Colon (tissue), 2 donors: Measurements from ENCODE around the gene TAL1.

Experiments used
- FAIRE-seq: peaks from 2 replicates; lab custom pipeline; 2012; peaks lifted over from hg19 to GRCh38; lab: Jason Lieb, UNC
- donor health status: control.
- donor health status: control.

TAL1 gene

DNA sequence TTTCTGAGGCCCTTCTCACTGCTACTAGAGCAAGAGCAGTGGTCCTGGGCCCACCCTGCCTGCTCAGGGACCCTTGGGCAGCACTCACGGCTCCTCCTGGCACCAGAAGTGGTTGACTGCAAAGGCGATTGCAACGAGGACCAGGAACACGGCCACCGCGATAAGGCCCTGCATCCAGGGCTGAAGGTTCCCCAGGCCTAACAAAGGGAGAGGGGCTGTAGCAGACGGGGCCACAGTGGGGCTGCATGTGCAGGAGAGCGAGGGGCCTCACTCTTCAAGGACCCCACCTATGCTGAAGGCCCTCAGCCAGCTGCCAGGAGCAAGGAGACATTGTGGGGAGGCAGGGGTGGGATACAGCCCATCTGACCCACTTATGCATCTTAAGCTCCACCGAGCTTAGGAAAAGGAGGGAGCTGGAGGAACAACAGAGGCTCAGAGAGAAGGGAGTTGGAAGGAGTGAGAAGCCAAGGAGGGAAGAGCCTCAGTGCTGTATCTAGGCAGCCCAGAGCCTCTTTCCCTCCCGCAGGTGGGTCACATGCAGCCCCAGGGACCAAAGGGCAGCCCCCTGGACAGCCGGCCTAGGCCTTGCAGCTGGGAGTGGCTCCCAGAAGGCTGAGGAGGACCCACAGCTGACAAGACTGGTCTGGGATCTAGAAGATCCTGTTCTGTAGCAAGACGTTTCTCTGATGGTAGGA lies 44.6 kb downstream of the TAL1 start:
- FAIRE-seq: no peak

DNA sequence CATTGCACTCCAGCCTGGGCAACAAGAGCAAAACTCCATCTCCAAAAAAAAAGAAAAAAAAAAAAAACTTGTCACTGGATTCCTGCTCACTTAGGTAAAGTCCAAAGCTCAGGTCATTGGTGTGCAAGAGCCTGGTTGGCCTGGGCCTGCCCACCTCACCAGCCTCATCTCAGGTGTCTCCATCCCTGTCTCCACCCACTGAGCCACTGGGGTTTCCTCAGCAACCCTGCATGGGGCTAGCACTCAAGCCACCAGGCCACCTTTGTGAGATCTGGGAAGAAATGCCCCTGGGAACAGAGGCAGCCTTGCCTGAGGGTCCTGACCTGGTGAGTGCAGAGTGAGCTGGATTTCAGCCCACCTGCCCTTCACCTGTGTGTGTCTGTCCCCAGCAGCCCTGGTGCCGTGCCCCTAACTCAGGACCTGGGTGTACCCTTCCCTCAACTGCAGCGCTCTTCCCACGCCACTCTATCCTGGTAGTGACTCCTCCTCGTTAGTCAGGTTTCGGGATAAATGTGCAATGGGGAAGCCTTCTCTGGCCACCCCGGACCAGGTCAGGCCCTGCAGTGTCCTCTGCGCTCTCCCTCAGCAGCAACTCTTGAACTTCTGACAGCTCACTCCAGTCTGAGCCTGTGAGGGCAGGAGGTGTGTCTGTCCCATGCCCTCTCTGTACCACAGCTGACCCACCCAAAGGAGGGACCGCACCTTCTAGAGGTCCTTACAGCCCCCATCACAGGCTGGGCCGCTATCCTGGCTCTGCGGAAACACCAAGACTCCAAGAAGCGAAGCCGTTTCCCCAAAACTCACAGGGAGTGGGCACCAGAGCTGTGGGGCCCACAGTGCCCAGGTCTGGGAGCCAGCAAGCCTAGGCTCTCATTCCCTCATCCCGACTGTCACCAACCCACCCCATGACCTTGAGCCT lies 45.5 kb downstream of the TAL1 start:
- no peak for FAIRE-seq

DNA sequence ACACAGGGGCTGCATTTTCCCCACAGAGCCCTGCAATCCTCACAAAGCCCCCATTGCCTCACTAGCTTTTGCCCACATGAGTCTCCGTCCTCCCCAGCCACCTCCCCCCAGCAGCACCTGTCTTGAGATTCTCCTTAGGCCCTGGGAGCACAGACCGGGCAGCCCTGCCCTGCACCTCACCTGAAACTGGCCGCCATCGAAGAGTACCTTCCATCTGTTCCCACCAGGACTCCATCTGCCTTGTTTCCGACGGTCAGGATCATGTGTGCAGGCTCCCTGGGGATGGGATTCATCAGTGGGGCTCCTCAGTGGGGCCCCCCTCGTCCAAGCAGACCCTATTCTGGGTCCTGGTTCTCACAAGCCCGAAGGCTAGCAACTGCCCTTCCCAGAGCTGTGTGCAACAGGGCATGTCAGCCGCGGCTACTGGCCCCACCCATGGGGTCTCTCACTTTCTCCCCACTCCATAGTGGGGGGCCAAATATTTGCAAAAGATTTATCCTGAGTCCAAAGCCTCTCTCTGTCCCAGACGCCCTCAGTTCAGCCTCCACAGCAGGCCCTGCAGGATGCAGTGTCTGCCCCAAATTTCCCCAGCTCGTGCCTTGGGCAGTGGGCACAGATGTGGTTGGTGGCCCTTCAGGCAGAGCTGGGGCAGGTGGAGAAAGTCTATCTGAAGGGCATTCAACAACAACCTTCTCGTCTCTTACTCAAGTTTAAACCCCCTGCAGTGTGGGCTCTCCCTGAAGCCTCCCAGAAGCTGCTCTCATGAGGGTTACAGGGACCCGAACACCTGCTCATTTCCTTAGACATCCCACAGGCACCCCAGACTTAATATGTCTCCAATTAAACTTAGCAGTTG lies 47.0 kb downstream of the TAL1 start:
- FAIRE-seq: no peak

DNA sequence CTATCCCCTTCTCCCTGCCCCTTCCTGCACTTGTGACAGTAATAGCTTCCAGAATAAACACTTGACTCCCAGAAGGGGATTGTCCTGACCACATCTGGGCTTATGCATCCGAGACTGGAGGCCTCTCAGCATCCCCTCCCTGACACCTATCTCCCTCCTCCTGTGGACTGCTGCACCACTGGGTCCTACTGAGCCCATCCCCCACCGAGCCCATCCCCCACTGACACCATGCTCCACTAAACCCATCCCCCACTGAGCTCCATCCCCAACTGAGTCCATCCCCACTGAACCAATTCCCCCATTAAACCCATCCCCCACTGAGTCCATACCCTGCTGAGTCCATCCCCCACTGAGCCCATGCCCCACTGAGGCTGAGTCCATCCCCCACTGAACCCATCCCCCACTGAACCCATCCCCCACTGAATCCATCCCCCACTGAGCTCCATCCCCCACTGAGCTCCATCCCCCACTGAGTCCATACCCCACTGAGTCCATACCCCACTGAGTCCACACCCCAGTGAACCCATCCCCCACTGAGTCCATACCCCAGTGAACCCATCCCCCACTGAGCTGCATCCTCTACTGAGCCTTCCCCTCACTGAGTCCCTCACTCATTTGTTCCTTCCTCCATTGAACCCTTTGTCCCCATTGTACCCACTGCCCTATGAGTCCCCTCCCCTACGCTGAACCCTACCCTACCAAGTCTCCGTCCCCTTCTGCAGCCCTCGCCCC lies 47.8 kb downstream of the TAL1 start:
- FAIRE-seq: no peak

DNA sequence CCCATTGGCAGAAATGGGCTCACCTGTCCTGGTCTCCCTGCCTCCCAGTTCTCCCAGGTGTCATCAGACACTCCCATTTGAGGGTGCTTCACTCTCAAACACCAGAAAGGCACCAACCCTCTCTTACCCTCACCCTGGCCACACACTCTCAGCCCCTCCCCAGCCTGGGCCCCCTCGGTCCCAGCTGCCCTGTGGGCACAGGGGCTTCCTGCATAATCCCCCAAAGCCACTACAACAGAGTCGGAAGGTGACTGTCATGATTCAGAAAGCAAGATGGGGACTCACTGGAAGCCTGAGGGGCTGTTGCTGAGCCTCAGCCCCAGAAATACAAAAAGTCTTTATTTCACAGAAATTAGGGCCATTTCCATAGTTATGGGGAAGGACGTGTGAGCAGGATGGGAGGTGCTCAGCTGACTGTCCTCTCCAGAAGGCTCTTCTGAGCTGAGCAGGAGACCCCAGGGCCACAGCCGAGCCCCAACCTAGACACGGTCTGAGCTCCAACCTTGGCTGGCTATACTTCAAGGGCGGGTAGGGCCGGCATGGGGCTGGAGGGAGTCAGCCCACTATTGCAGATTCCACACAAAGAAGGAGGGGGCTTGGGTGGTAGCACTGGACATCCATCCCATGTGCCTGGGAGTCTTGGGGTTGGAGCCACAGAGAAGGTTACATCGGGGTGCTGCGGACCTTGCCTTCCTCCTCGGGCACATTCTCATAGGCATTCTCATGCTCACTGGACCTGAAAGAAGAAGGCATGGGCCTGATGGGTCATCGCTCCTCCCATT lies 48.5 kb downstream of the TAL1 start:
- no peak for FAIRE-seq

DNA sequence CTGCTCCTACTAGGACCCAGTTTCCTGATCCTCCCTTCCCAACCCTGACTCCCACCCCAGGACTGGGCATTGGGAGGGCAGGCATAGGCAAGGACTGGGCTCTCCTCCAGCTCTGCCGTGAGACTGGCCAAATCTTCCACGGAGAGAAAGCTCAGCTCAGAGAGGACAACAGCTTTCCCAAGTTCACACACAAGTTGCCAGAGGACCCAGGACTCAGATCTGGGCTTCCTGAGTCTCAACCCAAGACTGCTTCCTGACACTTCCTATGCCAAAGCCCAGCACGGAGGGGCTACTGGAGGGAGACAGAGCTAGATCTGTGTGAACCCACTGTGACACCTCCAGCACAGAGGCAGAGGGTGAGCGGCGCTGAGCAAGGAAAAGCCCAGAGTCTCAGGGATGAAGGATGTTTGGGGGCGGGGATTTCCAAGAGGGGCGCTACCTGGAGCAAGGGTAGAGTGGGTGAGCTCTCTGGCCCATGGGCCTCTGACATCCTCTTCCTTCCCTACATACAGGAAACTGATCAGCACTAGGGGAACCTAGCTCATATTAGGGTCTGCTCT lies 49.3 kb downstream of the TAL1 start:
- FAIRE-seq: no peak

DNA sequence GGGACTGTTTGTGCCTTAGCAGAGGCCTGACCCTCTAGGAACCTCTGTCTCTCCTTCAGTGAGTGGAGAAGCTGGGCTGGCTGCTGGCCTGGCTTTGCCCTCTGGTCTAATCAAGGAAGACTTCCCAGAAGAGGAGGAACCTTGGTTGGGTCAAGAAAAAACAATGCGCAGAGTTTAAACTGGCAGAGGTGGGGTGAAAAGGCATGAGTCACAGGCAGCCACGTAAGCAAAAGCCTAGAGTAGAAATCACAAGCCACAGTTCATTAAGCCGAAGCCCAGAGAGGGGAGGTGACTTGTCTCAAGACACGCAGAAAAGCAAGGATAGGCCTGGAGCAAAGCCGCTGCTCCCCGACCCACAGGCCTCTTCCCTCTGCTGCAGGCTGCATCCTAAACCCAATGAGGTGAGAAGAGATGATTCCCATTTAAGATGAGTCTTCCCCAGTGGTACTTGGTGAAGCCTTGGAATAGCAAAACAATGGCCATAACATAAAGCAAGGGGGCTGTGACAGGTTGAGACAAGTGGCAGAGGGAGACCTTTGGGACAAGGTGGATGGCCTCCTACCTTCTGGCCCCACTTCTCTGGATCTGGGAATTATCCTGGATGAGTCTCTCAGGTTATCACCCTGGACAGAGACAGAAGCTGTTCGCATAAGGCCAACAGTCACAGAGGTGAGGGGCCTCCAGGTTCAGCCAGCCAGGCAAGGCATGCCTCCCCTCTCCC lies 49.9 kb downstream of the TAL1 start:
- FAIRE-seq: no peak

DNA sequence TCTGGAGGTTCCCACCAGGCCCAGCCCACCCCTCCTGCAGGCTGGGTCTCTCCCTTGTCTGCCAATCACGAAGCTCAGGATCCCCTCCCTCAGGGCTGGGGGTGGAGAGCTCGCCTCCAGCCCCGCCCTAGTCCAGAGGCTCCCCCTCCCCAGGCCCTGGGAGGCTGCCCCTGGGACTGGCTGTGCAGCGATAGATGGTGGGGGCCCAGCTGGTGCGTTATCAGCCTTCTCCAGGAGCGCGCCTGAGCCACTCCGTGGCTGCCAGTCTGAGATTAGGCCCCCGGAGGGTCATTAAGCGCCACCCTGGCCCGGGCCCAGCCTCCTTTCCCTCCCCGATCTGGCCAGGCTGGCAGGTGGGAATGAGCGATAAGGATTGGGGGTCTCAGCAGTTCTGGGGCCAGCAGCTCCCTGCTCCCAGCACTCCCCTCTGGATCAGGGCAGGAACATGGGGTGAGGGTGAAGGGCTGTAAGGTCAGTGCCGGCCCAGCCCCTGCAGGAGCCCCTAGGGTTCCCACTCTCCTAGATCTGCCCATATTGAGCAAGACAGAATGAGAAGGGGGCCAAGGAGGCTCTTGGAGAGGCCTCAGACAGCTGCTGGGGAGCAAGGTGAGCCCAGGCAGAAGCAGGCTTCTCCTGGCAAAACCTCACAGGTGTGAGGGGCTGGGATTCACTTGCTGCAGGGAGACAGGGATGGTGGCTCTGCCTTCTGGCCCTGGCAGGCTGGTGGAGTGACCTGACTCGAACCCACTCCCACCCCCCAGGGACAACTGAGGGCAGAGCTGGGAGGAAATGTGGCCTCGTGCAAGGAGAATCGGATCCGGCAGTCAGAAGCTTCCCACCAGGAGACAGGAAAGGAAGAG lies 50.7 kb downstream of the TAL1 start:
- no peak for FAIRE-seq

DNA sequence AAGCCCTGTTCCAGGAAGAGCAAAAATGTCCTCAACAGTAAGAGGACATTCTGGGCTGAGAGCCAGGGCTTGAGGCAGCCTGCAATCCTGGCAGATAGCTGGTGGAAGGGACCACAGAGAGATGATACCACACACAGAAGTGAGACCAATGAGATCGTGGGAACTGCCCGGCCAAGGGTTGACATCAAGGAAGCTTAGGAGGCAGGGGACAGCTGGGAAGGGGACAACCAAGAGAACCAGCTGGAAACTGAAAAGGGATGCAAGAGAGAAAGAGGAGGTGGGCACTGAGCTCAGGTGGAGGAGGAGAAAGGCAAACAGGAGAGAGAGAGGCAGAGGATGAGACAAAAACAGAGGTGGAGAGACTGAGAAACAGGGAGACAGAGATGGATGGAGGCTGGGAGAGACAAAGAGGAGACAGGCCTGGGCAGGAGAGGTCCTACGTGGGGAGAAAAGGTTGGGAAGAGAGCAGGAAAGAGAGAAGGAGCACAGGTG lies 51.4 kb downstream of the TAL1 start:
- FAIRE-seq: no peak

DNA sequence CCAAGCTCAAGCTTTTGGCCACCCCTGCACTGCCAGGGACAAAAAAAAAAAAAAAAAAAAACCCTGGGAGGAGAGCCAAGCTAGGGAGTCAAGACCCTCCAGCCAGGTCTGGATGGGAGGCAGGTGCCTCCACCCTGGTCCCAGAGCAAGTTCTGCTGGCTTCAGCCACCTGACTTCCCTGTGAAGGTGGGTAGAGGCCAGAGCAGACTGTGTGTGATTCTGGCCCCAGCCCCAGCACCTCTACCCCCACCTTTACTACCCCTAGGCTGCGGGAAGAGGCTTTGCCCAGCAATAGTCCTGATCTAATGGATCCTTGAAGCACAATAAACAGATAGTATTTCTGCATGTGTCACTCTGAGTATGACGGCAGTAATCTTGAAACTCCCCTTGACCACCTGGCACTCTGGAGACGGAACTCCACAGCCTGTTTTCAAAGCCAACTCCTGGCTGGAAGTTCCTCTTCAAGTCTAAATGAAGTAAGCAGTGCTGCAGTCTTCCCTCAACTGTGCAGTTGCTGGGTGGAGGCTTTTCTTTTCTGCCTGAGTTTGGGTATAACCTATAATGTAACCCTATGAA lies 51.9 kb downstream of the TAL1 start:
- FAIRE-seq: no peak

DNA sequence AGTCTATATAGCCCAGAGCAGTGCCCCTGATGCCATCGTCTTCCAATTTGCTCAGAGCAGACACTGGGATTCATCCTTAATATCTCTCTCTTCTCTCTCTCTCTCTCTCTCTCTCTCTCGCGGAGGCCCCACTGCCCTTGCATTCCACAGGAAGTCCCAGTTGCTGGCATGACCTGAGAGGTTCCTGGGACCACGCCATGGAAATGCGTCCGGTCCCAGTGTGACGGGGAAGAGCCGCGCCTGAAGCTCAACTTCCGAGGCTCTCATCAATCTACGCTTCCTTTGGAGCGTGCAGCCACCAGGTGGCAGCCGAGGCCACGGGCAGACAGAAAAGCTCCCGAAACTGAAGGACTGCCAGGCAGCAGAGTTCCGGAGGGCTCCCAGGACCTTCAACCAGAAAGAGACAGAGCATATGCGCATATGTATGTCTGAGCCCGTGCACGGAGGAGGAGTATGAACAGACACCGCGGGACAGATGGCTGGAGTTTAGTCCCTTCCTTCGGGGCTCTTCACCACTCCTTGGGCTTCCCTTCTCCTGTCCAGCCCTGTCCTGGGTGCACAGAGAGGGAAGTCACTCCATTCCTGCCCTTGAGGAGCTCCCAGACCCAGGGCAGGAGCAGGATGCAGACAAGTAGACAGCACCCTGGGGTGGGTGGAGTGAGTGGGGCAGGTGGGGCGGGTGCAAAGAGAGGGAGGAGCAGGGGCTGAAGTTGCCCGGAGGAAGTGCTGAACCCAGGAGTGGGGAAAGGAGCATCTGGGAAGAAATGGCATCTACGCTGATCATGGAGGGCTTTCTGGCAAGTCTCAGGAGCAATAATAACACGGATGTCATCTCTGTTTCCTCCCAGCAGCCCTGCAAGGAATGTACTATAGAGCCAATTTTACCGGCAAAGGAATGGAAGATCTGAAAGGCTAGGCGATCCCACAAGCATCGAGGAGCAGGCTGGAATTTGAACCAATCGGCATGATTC lies 52.7 kb downstream of the TAL1 start:
- no peak for FAIRE-seq

DNA sequence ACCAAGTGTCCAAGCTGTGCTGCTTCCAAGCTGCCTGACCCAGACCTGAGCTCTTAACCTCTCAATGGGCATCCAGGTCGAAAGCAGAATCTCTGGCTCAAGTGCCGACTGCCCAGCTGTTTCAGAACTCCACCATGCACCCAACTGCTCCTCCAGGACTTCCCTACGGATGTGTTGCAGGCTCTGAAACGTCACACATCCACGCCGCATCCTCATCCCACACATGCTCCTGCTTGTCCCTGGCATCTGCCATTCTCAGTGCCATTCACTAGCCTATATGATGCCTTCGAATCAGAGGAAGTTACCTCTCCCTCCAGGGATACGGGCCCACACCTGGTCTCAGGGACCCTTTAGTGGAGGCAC lies 53.4 kb downstream of the TAL1 start:
- no peak for FAIRE-seq

DNA sequence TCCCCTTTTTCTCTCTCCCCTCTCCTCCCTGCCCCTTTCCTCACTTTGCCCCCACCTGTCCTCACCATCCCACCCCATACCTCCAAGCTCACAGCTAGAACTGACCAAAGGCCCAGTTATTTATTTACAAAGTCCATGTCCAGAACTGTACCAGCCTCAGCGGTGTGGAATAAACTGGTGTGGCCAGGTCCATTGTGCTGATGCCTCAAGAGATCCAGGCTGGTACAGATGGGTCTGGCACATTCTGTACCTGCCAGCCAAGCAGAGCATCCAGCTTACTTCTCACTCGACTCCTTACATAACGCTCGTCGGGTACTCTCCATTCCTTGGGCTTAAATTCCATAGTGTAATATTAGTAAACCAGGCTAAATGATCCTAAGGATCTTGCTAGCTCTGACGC lies 54.0 kb downstream of the TAL1 start:
- FAIRE-seq: no peak

DNA sequence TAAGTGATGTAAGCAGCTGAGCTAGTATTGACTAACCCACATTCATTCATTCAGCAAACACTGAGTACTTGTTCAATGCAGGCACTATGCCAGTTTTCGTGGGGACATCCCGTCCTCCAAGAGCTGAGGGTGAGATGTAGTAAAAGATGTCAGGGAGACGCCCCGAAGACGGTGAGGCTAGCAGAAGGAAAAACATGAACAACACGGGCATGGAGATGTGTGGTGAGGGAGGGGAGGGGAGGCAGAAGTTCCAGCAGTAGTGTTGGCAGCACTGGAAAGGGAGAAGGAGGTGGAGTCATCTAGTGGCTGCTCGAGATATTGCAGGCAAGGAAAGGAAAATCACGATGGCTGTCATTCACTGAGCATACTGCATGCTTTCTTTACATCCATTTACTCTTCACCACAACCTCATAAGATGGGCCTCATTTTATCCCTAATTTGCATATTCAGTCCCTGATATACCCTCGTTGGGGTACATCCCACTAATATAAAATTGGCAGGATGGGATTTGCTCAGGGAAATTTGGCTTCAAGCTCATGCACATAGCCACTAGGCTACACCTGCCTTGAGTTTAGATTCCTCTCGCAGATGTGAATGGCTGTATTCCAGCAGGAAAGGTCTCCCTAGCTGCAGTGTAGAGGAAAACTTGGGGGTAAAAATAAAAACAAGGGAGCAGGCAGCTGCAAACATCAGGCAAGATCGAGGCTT lies 56.6 kb downstream of the TAL1 start:
- no peak for FAIRE-seq

DNA sequence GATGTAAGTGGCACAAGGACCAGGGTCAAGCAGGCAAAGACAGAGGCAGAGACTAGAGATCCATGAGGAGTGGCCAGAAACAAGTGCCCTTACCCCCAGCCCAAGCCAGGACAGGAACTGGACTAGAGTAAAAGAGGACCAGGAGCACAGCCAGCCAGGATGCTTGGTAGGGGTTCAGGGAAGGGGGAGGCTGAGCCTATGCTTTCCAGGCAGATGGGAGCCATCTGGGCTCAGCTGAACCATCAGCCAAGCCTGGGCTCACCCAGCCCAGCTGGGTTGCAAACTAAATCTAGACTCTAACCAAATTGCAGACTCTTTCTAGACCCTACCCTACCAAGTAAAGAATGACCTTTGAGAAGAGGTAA lies 57.4 kb downstream of the TAL1 start:
- no peak for FAIRE-seq

DNA sequence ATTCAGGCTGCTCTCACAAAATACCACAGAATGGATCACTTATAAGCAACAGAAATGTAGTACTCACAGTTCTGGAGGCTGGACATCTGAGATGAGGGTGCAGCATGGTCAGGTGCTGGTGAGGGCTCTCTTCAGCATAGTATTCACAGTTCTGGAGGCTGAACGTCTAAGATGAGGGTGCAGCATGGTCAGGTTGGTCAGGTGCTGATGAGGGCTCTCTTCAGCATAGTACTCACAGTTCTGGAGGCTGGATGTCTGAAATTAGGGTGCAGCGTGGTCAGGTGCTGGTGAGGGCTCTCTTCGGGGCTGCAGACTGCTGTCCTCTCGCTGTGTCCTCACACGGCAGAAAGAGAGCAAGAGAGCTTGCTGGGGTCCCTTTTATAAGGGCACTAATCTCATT lies 59.2 kb downstream of the TAL1 start:
- FAIRE-seq: no peak
